ENCODE data around the gene GALNT16. TPM values are rescaled to one million over a fixed set of nuclear protein-coding genes. Genes with fewer than 3 reads are reported as not detected.

The GALNT16 gene
- total and polyA plus RNA-seq, 9 donors: 10.7 to 36.8 (median 20.0) TPM

DNA sequence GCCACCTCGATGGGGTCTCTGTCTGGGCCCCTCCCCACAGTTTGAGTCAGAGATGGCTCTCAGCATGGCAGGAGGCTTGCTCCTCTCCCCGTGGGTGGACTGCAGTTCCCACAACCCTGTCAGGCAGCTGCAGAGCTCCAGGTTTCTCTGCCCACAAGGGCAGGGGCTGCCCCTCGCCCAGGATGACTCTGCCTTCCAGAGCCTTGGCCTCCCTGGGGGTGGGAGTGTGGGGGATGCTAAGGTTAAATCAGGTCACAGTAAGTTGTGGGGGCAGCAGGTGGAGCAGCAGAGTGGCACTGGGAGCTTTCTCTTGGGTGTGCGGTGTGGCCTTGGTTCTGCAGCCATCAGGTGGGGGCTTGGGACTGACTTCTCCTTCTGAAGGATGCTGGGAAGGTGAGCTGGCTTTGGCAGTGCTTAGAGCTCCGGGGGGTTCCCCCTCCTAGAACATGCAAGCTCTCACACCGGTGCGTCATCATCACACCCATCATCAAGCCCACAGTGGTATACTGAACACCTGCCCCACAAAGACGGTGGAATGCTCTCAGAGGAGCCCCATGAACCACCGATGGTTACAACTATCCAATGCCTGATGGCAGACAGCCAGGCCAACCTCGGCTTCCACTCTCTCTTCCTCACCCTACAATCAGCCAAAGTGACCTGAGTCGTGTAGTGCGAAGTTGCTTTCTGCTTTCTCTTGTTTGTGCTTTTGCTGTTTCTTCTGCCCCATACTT, 98.4 kb downstream of the GALNT16 start:
- Histone ChIP-seq H3K9me3 (replicated peaks; ENCODE audit: control insufficient read depth, low read depth, low read length) (no peaks in the 10 kb centered on the region), H3K36me3 (ENCODE audit: control insufficient read depth, insufficient read depth, low read length) (no peaks in the 10 kb centered on the region), H3K4me1 (ENCODE audit: control insufficient read depth, insufficient read depth, low read length) (peaks cover 15% of the 10 kb centered on the region), H3K27me3 (ENCODE audit: control insufficient read depth, insufficient read depth, low read length) (no peaks in the 10 kb centered on the region), H3K4me3 (ENCODE audit: low read length) (no peak overlapping the region), H3K27ac (ENCODE audit: low read length) (no peak overlapping the region)
- WGBS (ENCODE audit: insufficient coverage): 60% methylated on average over 10 of the region's 12 CpGs
- DNase-seq: no peak

DNA sequence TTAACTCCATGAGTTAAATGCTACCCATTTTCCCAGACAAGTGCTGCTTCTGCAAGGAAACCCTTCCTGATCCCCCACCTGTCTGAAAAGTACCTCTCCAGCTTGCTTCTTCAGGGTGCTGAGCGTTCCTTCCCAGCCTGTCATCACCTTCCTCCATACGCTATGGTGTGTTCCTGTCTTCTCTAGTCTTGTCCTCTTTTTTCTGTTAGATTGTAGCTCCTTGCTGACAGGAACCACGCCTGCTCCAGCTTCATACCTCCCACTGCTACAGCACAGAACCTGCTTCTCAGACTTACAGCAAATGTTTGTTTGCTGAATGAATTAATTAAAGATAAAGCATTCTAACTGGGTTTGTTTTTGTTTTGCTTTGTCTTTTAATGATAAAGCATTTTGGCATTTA, 99.0 kb downstream of the GALNT16 start:
- Histone ChIP-seq H3K27me3 (ENCODE audit: control insufficient read depth, insufficient read depth, low read length) (no peaks in the 10 kb centered on the region), H3K4me1 (ENCODE audit: control insufficient read depth, insufficient read depth, low read length) (peaks cover 15% of the 10 kb centered on the region), H3K4me3 (ENCODE audit: low read length) (no peak overlapping the region), H3K27ac (ENCODE audit: low read length) (no peak overlapping the region), H3K9me3 (replicated peaks; ENCODE audit: control insufficient read depth, low read depth, low read length) (no peaks in the 10 kb centered on the region), H3K36me3 (ENCODE audit: control insufficient read depth, insufficient read depth, low read length) (no peaks in the 10 kb centered on the region)
- WGBS (ENCODE audit: insufficient coverage): 63% methylated on average over 2 of the region's 3 CpGs
- DNase-seq: no peak

DNA sequence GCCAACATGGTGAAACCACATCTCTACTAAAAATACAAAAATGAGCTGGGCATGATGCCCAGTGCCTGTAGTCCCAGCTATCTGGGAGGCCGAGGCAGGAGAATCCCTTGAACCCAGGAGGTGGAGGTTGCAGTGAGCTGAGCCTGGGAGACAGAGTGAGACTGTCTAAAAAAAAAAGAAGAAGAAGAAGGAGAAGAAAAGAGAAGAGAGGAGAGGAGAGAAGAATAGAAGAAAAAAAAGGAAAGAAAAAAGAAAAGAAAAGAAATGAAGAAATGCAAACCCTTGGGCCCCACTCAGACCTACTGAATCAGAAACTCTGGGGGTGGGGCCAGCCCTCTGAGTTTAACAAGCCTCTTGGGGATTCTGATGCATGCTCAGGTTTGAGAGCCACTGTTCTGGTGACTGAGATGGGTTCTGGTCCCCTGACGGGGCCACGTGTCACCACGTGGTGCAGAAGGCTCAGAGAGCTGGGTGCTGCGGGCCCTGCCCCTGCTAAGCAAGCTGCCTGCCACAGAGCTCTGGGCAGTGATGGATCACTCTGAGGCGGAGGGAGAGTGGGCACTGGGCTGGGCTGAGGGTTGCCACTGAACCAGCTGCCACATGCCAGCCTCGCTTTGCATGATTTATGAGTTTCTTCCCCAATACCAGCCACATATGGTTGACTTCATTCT, 100.6 kb downstream of the GALNT16 start:
- no peaks in the 10 kb centered on the region for H3K27me3 ChIP-seq (ENCODE audit: control insufficient read depth, insufficient read depth, low read length)
- DNase-seq: no peak
- H3K4me3 ChIP-seq (ENCODE audit: low read length): no peak overlapping the region
- H3K4me1 ChIP-seq (ENCODE audit: control insufficient read depth, insufficient read depth, low read length): peaks cover 6% of the 10 kb centered on the region
- H3K27ac ChIP-seq (ENCODE audit: low read length): no peak overlapping the region
- 63% methylated on average over 6 of the region's 7 CpGs for WGBS (ENCODE audit: insufficient coverage)
- H3K9me3 ChIP-seq (replicated peaks; ENCODE audit: control insufficient read depth, low read depth, low read length): no peaks in the 10 kb centered on the region
- H3K36me3 ChIP-seq (ENCODE audit: control insufficient read depth, insufficient read depth, low read length): no peaks in the 10 kb centered on the region

- Histone ChIP-seq H3K9me3 (replicated peaks; ENCODE audit: control insufficient read depth, low read depth, low read length) (no peaks in the 10 kb centered on the region), H3K36me3 (ENCODE audit: control insufficient read depth, insufficient read depth, low read length) (no peaks in the 10 kb centered on the region), H3K27ac (ENCODE audit: low read length) (no peak overlapping the region), H3K4me1 (ENCODE audit: control insufficient read depth, insufficient read depth, low read length) (no peaks in the 10 kb centered on the region), H3K4me3 (ENCODE audit: low read length) (no peak overlapping the region), H3K27me3 (ENCODE audit: control insufficient read depth, insufficient read depth, low read length) (no peaks in the 10 kb centered on the region)
- 0% methylated on average over 1 of the region's 9 CpGs for WGBS (ENCODE audit: insufficient coverage)
- DNase-seq: peak; percentile 38
These were observed 103.1 kb downstream of the GALNT16 start for GRCh38 chr14:69363055-69363454.

DNA sequence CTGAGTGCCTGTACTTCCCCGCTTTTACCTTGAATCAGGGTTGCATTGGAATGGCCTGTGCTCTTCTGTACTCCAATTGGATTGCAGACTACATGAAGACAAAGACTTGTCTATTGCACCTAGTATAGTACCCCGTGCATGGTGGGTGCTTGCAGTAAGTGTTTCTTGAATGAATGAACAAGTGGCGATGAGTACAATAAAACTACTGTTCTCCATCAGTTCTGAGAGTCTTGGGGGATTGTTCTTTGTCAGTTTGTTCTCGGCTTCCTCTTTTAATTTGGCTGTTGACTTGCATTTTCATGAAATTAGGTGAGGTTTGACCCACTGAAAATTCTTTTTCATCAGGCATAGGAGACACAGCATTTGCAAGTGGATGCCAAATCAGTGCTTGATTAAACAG, 104.0 kb downstream of the GALNT16 start:
- Histone ChIP-seq H3K36me3 (ENCODE audit: control insufficient read depth, insufficient read depth, low read length) (no peaks in the 10 kb centered on the region), H3K27me3 (ENCODE audit: control insufficient read depth, insufficient read depth, low read length) (no peaks in the 10 kb centered on the region), H3K27ac (ENCODE audit: low read length) (no peak overlapping the region), H3K4me3 (ENCODE audit: low read length) (no peak overlapping the region), H3K4me1 (ENCODE audit: control insufficient read depth, insufficient read depth, low read length) (no peaks in the 10 kb centered on the region), H3K9me3 (replicated peaks; ENCODE audit: control insufficient read depth, low read depth, low read length) (no peaks in the 10 kb centered on the region)
- no peak for DNase-seq
- 88% methylated on average over 1 of the region's 4 CpGs for WGBS (ENCODE audit: insufficient coverage)

- Histone ChIP-seq H3K36me3 (ENCODE audit: control insufficient read depth, insufficient read depth, low read length) (no peaks in the 10 kb centered on the region), H3K27ac (ENCODE audit: low read length) (no peak overlapping the region), H3K9me3 (replicated peaks; ENCODE audit: control insufficient read depth, low read depth, low read length) (no peaks in the 10 kb centered on the region), H3K4me3 (ENCODE audit: low read length) (no peak overlapping the region), H3K4me1 (ENCODE audit: control insufficient read depth, insufficient read depth, low read length) (no peaks in the 10 kb centered on the region), H3K27me3 (ENCODE audit: control insufficient read depth, insufficient read depth, low read length) (no peaks in the 10 kb centered on the region)
- no peak for DNase-seq
- whole genome bisulfite sequencing (ENCODE audit: insufficient coverage): no CpG with 5 or more reads among the region's 2 CpGs
These were observed 104.4 kb downstream of the GALNT16 start for GRCh38 chr14:69364378-69364777.

GRCh38 chr14:69366069-69366468, 106.1 kb downstream of the GALNT16 start:
- H3K27me3 ChIP-seq (ENCODE audit: control insufficient read depth, insufficient read depth, low read length): no peaks in the 10 kb centered on the region
- no peak overlapping the region for H3K27ac ChIP-seq (ENCODE audit: low read length)
- no peaks in the 10 kb centered on the region for H3K9me3 ChIP-seq (replicated peaks; ENCODE audit: control insufficient read depth, low read depth, low read length)
- no peak for DNase-seq
- no peak overlapping the region for H3K4me3 ChIP-seq (ENCODE audit: low read length)
- H3K4me1 ChIP-seq (ENCODE audit: control insufficient read depth, insufficient read depth, low read length): no peaks in the 10 kb centered on the region
- no peaks in the 10 kb centered on the region for H3K36me3 ChIP-seq (ENCODE audit: control insufficient read depth, insufficient read depth, low read length)
- WGBS (ENCODE audit: insufficient coverage): 25% methylated on average over 3 of the region's 3 CpGs

DNA sequence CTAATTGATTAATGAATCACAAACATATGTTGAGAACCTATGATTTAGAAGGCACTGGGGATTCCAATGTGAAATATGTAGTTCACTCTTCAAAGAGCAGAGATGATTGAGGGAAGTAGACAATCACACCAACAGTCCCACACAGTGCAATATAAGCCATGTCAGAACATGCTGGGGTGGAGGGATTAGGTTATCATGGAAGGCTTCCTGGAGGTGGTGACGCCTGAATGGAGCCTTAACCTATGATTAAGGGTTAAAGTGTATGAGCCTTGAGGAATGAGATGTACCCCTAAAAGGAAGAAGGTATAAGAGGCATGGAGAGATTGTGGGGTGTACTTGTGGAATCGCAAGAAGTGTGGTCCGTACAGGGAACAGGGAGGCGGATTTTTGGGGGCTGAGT, 106.8 kb downstream of the GALNT16 start:
- DNase-seq: no peak
- H3K9me3 ChIP-seq (replicated peaks; ENCODE audit: control insufficient read depth, low read depth, low read length): no peaks in the 10 kb centered on the region
- H3K27ac ChIP-seq (ENCODE audit: low read length): no peak overlapping the region
- no peaks in the 10 kb centered on the region for H3K4me1 ChIP-seq (ENCODE audit: control insufficient read depth, insufficient read depth, low read length)
- no peaks in the 10 kb centered on the region for H3K36me3 ChIP-seq (ENCODE audit: control insufficient read depth, insufficient read depth, low read length)
- 100% methylated on average over 4 of the region's 4 CpGs for WGBS (ENCODE audit: insufficient coverage)
- no peaks in the 10 kb centered on the region for H3K27me3 ChIP-seq (ENCODE audit: control insufficient read depth, insufficient read depth, low read length)
- H3K4me3 ChIP-seq (ENCODE audit: low read length): no peak overlapping the region

DNA sequence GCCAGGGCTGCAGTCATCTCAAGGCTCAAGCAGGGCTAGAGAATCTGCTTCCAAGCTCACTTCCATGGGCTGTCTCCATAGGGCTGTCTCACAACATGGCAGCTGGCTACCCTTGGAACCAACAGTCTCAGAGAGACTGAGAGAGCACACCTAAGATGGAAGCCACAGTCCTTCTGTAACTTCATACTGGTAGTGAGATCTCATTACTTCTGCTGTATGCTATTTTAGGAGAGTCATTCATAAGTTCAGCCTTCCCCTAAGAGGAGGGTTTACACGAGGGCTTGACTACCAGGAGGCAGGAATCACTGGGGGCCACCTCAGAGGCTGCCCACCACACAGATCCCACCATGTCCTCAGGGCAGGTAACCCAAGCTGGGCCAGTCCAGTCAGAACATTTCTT, 108.4 kb downstream of the GALNT16 start:
- no peak for DNase-seq
- Histone ChIP-seq H3K36me3 (ENCODE audit: control insufficient read depth, insufficient read depth, low read length) (peaks cover 3% of the 10 kb centered on the region), H3K27ac (ENCODE audit: low read length) (no peak overlapping the region), H3K4me3 (ENCODE audit: low read length) (no peak overlapping the region), H3K27me3 (ENCODE audit: control insufficient read depth, insufficient read depth, low read length) (no peaks in the 10 kb centered on the region), H3K4me1 (ENCODE audit: control insufficient read depth, insufficient read depth, low read length) (no peaks in the 10 kb centered on the region), H3K9me3 (replicated peaks; ENCODE audit: control insufficient read depth, low read depth, low read length) (no peaks in the 10 kb centered on the region)
- WGBS (ENCODE audit: insufficient coverage): 80% methylated on average over 1 of the region's 1 CpG

GRCh38 chr14:69370061-69370460, 110.1 kb downstream of the GALNT16 start:
- H3K27me3 ChIP-seq (ENCODE audit: control insufficient read depth, insufficient read depth, low read length): no peaks in the 10 kb centered on the region
- DNase-seq: no peak
- 38% methylated on average over 2 of the region's 5 CpGs for WGBS (ENCODE audit: insufficient coverage)

More at GRCh38 chr14:69370061-69370460, 110.1 kb downstream of the GALNT16 start:
- Histone ChIP-seq H3K27ac (ENCODE audit: low read length) (no peak overlapping the region), H3K36me3 (ENCODE audit: control insufficient read depth, insufficient read depth, low read length) (peaks cover 3% of the 10 kb centered on the region), H3K4me1 (ENCODE audit: control insufficient read depth, insufficient read depth, low read length) (no peaks in the 10 kb centered on the region), H3K9me3 (replicated peaks; ENCODE audit: control insufficient read depth, low read depth, low read length) (no peaks in the 10 kb centered on the region), H3K4me3 (ENCODE audit: low read length) (no peak overlapping the region)
